Upper lobe of right lung (tissue), 1 donor: ENCODE data around the gene SYNPO. TPM values are rescaled to one million over a fixed set of nuclear protein-coding genes. Genes with fewer than 3 reads are reported as not detected.

ENCODE experiments used
- ATAC-seq: fragments of 200-7000 bp; cut with Tn5 transposase; one replicate; pipeline ENCODE4 v1.9.1; 2020; ENCODE audit warnings: mild to moderate bottlenecking, moderate library complexity
- DNase-seq: peaks from one replicate; pipeline ENCODE4 v3.0.0-alpha.2; 2020
- H3K27ac ChIP-seq: fragments of 200-600 bp; one replicate; pipeline ENCODE4 v1.8.0; 2022
- H3K27me3 ChIP-seq: fragments of 200-600 bp; one replicate; pipeline ENCODE4 v1.8.0; 2022; ENCODE audit warnings: mild to moderate bottlenecking
- H3K36me3 ChIP-seq: fragments of 200-600 bp; one replicate; pipeline ENCODE4 v1.8.0; 2022
- H3K4me1 ChIP-seq: fragments of 200-600 bp; one replicate; pipeline ENCODE4 v1.8.0; 2022
- H3K4me3 ChIP-seq: fragments of 200-600 bp; one replicate; pipeline ENCODE4 v1.8.0; 2022; ENCODE audit warnings: mild to moderate bottlenecking
- H3K9me3 ChIP-seq: fragments of 200-600 bp; one replicate; pipeline ENCODE4 v1.8.0; 2022
- CTCF ChIP-seq: fragments of 200-600 bp; IDR thresholded peaks from one replicate; pipeline ENCODE4 v1.8.0; 2022; ENCODE audit warnings: antibody characterized with exemption
- intact Hi-C: fragments of 100-400 bp; cut with DNase I; formaldehyde crosslinking; loops from one replicate; pipeline ENCODE4 v1.11.0; 2022
- total RNA-seq: library from RNA; stranded (reverse); fragmentation: NEBNext Ultra II Directional; extraction: Animal tissue kit (Norgen Biotek cat#: 25700); gene quantifications from one replicate; pipeline ENCODE4 v1.2.1, GENCODE V29; 2021
- donor health status: DM: no; HTN: yes; CAD: no; lungs with severe emphysema.

Gene SYNPO
- total RNA-seq, 1 donor from 2014 or later: 151 TPM

GRCh38 chr5:150599917-150600511 is 40.4 kb upstream of the SYNPO start:
- intact Hi-C loops: no loop called here
- ATAC-seq: peak; percentile 68

GRCh38 chr5:150600616-150601490 is 39.6 kb upstream of the SYNPO start:
- H3K36me3 ChIP-seq: no peaks in the 10 kb centered on the region
- H3K9me3 ChIP-seq: no peaks in the 10 kb centered on the region
- no peaks in the 10 kb centered on the region for H3K27me3 ChIP-seq
- H3K4me3 ChIP-seq: no peak overlapping the region
- intact Hi-C loops: no loop called here
- peak overlapping the region; percentile 31 for H3K27ac ChIP-seq
- H3K4me1 ChIP-seq: peaks cover 11% of the 10 kb centered on the region
- ATAC-seq: peak; percentile 9
- no peak for TF ChIP-seq CTCF
- no peak for DNase-seq

More at GRCh38 chr5:150599917-150600511, 40.4 kb upstream of the SYNPO start:
- H3K9me3 ChIP-seq: no peaks in the 10 kb centered on the region
- peaks cover 11% of the 10 kb centered on the region for H3K4me1 ChIP-seq
- peak; percentile 89 for DNase-seq
- TF ChIP-seq CTCF: no peak
- no peaks in the 10 kb centered on the region for H3K36me3 ChIP-seq
- no peaks in the 10 kb centered on the region for H3K27me3 ChIP-seq
- H3K4me3 ChIP-seq: no peak overlapping the region
- H3K27ac ChIP-seq: peak overlapping the region; percentile 31

GRCh38 chr5:150601491-150602345 is 38.7 kb upstream of the SYNPO start:
- TF ChIP-seq CTCF: no peak
- intact Hi-C loops: no loop called here
- Histone ChIP-seq H3K4me1 (peaks cover 11% of the 10 kb centered on the region), H3K4me3 (no peak overlapping the region), H3K36me3 (no peaks in the 10 kb centered on the region), H3K27me3 (no peaks in the 10 kb centered on the region), H3K27ac (peak overlapping the region; percentile 17), H3K9me3 (no peaks in the 10 kb centered on the region)
- DNase-seq (no peak), ATAC-seq (no peak)

GRCh38 chr5:150603052-150603451 is 37.4 kb upstream of the SYNPO start:
- H3K36me3 ChIP-seq: no peaks in the 10 kb centered on the region
- no peak for TF ChIP-seq CTCF
- no peak overlapping the region for H3K4me3 ChIP-seq
- H3K4me1 ChIP-seq: peaks cover 11% of the 10 kb centered on the region
- no peaks in the 10 kb centered on the region for H3K9me3 ChIP-seq
- no peaks in the 10 kb centered on the region for H3K27me3 ChIP-seq
- ATAC-seq (no peak), DNase-seq (no peak)
- H3K27ac ChIP-seq: no peak overlapping the region
- intact Hi-C loops: no loop called here

- no peak for ATAC-seq
- Histone ChIP-seq H3K36me3 (no peaks in the 10 kb centered on the region), H3K27me3 (no peaks in the 10 kb centered on the region), H3K4me1 (peaks cover 11% of the 10 kb centered on the region), H3K4me3 (no peak overlapping the region), H3K27ac (no peak overlapping the region), H3K9me3 (no peaks in the 10 kb centered on the region)
- no peak for TF ChIP-seq CTCF
- intact Hi-C loops: no loop called here
- no peak for DNase-seq
Observed at GRCh38 chr5:150603491-150603890, 37.0 kb upstream of the SYNPO start.
